GM12878 (cell line): ENCODE results near the gene PRDM12. TPM values are rescaled to one million over a fixed set of nuclear protein-coding genes. Genes with fewer than 3 reads are reported as not detected.

Experiments
- ATAC-seq: fragments of 200-7000 bp; cut with Tn5 transposase; 3 replicates; pipeline ENCODE4 v1.9.1; 2020; ENCODE audit warnings: mild to moderate bottlenecking, moderate library complexity
- BruUV-seq: library from RNA; stranded (reverse); fragments of 400-500 nt; replicated peaks from 2 replicates; lab custom pipeline; 2021; lab: Mats Ljungman, UMichigan
- CTCF ChIA-PET: fragments of 300-600 bp; sonication (Branson Sonifier 250); formaldehyde crosslinking; extraction: SDS; loops from one replicate; lab custom pipeline; 2021; ENCODE audit warnings: inconsistent platforms; lab: Yijun Ruan, JAX
- POLR2A ChIA-PET: fragments of 350-600 bp; formaldehyde crosslinking; extraction: SDS; loops from one replicate; lab custom pipeline; 2021; ENCODE audit warnings: inconsistent platforms; lab: Charles Lee
- RAD21 ChIA-PET: fragments of 300-600 bp; sonication (Branson Sonifier 250); formaldehyde crosslinking; loops from one replicate; lab custom pipeline; 2023; ENCODE audit warnings: antibody characterized with exemption; ENCODE audit not compliant: unreplicated experiment; lab: Charles Lee
- SMC1A ChIA-PET: fragments of 300-600 bp; sonication (Branson Sonifier 250); formaldehyde crosslinking; loops from one replicate; lab custom pipeline; 2023; ENCODE audit not compliant: unreplicated experiment, uncharacterized antibody; lab: Charles Lee
- DNase-seq: peaks from one replicate; pipeline ENCODE4 v3.0.0-alpha.2; 2011; ENCODE audit warnings: low read depth, low spot score
- FAIRE-seq: peaks from 3 replicates; lab custom pipeline; 2011; peaks lifted over from hg19 to GRCh38; lab: Jason Lieb, UNC
- H2AFZ ChIP-seq: 2 replicates; pipeline ENCODE4 v1.6.0; 2011; ENCODE audit warnings: low read depth, low read length, control low read depth; ENCODE audit not compliant: control insufficient read depth
- H3K27ac ChIP-seq: 2 replicates; pipeline ENCODE4 v1.5.1; 2011; ENCODE audit warnings: control low read depth; ENCODE audit not compliant: control insufficient read depth, insufficient read depth
- H3K27me3 ChIP-seq, 2 experiments: replicated peaks in 1 of 2; 2 replicates each; pipeline versions ENCODE4 v1.6.0 to v1.6.1; 2011; ENCODE audit warnings: low read length in 1 of 2; ENCODE audit not compliant: control insufficient read depth in 2 of 2, insufficient read depth in 2 of 2
- H3K36me3 ChIP-seq, 2 experiments: 2 replicates each; pipeline ENCODE4 v1.5.1; 2011; ENCODE audit warnings: low read length in 1 of 2; ENCODE audit not compliant: control insufficient read depth in 2 of 2, insufficient read depth in 2 of 2
- H3K4me1 ChIP-seq: 2 replicates; pipeline ENCODE4 v1.6.1; 2011; ENCODE audit warnings: mild to moderate bottlenecking, low read length, moderate library complexity, mixed read lengths; ENCODE audit not compliant: control insufficient read depth, insufficient read depth
- H3K4me2 ChIP-seq: 2 replicates; pipeline ENCODE4 v1.6.0; 2011; ENCODE audit warnings: control low read depth; ENCODE audit not compliant: control insufficient read depth, insufficient read depth
- H3K4me3 ChIP-seq: fragments of 200-600 bp; sonication (generic); 2 replicates; pipeline ENCODE4 v1.5.1; 2016
- H3K79me2 ChIP-seq: 2 replicates; pipeline ENCODE4 v1.6.0; 2011; ENCODE audit warnings: low read length; ENCODE audit not compliant: control insufficient read depth, insufficient read depth
- H3K9ac ChIP-seq: 2 replicates; pipeline ENCODE4 v1.8.0; 2011; ENCODE audit warnings: low read length, control low read depth, mixed read lengths; ENCODE audit not compliant: control insufficient read depth, insufficient read depth
- H3K9me3 ChIP-seq: replicated peaks from 3 replicates; pipeline ENCODE4 v1.5.1; 2011; ENCODE audit warnings: mild to moderate bottlenecking, low read length; ENCODE audit not compliant: control insufficient read depth, insufficient read depth
- H4K20me1 ChIP-seq: 2 replicates; pipeline ENCODE4 v1.6.0; 2011; ENCODE audit not compliant: control insufficient read depth, insufficient read depth
- BCL11A ChIP-seq: IDR thresholded peaks from 2 replicates; pipeline ENCODE4 v1.6.1; 2011; ENCODE audit warnings: low read depth, low read length
- CHD2 ChIP-seq: IDR thresholded peaks from 2 replicates; pipeline ENCODE4 v1.6.1; 2011; ENCODE audit warnings: low read depth, low read length, improper control_type of control experiment, borderline replicate concordance
- EP300 ChIP-seq, 2 experiments: fragments of 150-350 bp in 1 of 2; IDR thresholded peaks; 2 replicates each; pipeline ENCODE4 v1.6.1; 2011 to 2012; ENCODE audit warnings: low read depth in 2 of 2, low read length in 2 of 2, borderline replicate concordance in 1 of 2, improper control_type of control experiment in 1 of 2, inconsistent platforms in 1 of 2; ENCODE audit not compliant: control insufficient read depth in 1 of 2
- HCFC1 ChIP-seq: fragments of 150-350 bp; IDR thresholded peaks from 2 replicates; pipeline ENCODE4 v1.6.1; 2014; ENCODE audit warnings: low read length
- HDAC2 ChIP-seq: fragments of 200-600 bp; sonication (generic); IDR thresholded peaks from 2 replicates; pipeline ENCODE4 v1.6.1; 2017
- HDAC6 ChIP-seq: fragments of 200-600 bp; sonication (generic); IDR thresholded peaks from one replicate; pipeline ENCODE4 v1.8.0; 2017; ENCODE audit warnings: antibody characterized with exemption; ENCODE audit not compliant: unreplicated experiment
- KAT2A ChIP-seq: conservative IDR thresholded peaks from 2 replicates; pipeline ENCODE4 v1.6.1; 2011; ENCODE audit warnings: low read depth, low read length; ENCODE audit not compliant: control insufficient read depth
- MTA3 ChIP-seq: IDR thresholded peaks from 2 replicates; pipeline ENCODE4 v1.6.1; 2012; ENCODE audit warnings: low read length, inconsistent platforms, borderline replicate concordance
- NFIC ChIP-seq: IDR thresholded peaks from 2 replicates; pipeline ENCODE4 v1.6.1; 2012; ENCODE audit warnings: low read depth, mild to moderate bottlenecking, inconsistent platforms, low read length, moderate library complexity
- POLR2AphosphoS5 ChIP-seq: IDR thresholded peaks from 2 replicates; pipeline ENCODE4 v1.6.1; 2011; ENCODE audit warnings: mild to moderate bottlenecking, low read length, inconsistent platforms
- RBBP5 ChIP-seq: fragments of 200-600 bp; sonication (generic); conservative IDR thresholded peaks from 2 replicates; pipeline ENCODE4 v1.6.1; 2016
- RFX5 ChIP-seq: IDR thresholded peaks from 2 replicates; pipeline ENCODE4 v1.6.1; 2011; ENCODE audit warnings: low read depth, low read length, improper control_type of control experiment
- SIX5 ChIP-seq: IDR thresholded peaks from 2 replicates; pipeline ENCODE4 v1.6.1; 2011; ENCODE audit warnings: mild to moderate bottlenecking, low read depth, low read length, moderate library complexity; ENCODE audit not compliant: severe bottlenecking
- SREBF1 ChIP-seq: IDR thresholded peaks from 2 replicates; pipeline ENCODE4 v1.6.1; 2012; ENCODE audit warnings: mild to moderate bottlenecking, low read length
- TCF3 ChIP-seq: IDR thresholded peaks from 2 replicates; pipeline ENCODE4 v1.6.1; 2012; ENCODE audit warnings: low read depth, mild to moderate bottlenecking, low read length, borderline replicate concordance; ENCODE audit not compliant: insufficient read depth
- WRNIP1 ChIP-seq: IDR thresholded peaks from 2 replicates; pipeline ENCODE4 v1.6.1; 2011; ENCODE audit warnings: low read depth, low read length, improper control_type of control experiment, borderline replicate concordance
- ZNF274 ChIP-seq: IDR thresholded peaks from one replicate; pipeline ENCODE4 v1.8.0; 2011; ENCODE audit not compliant: insufficient read length, insufficient read depth
- WGBS: methylation state at CpG from one replicate; pipeline ENCODE4 v1.1.6; 2016; ENCODE audit warnings: low lambda C conversion rate; ENCODE audit not compliant: insufficient replicate concordance, insufficient coverage; ENCODE audit errors: missing lambda C conversion rate; 5-methylcytosine and 5-hydroxymethylcytosine counted together
- in situ Hi-C: fragments of 300-500 bp; cut with MboI; formaldehyde crosslinking; loops from 9 replicates; pipeline ENCODE4 v1.14.3; 2018; ENCODE audit warnings: mixed read lengths
- intact Hi-C: fragments of 100-400 bp; cut with micrococcal nuclease; formaldehyde crosslinking; loops from one replicate; pipeline ENCODE4 v1.14.2; 2022; ENCODE audit not compliant: unreplicated experiment
- polyA plus RNA-seq, 11 experiments: library from polyadenylated mRNA; depleted of rRNA in 4 of 11; unstranded in 6 of 11; stranded (reverse) in 5 of 11; fragments of >200 nt; fragmentation: Nextera tagmentation in 4 of 11; fragmentation: Illumina TruSeq in 1 of 11; extraction: Ambion mirVana in 4 of 11; extraction: Trizol in 1 of 11; gene quantifications; 1 replicate in 1 of 11; 2 replicates in 10 of 11; pipeline versions ENCODE4 v1.2.1 to v1.2.3, GENCODE V29; 2011 to 2016; ENCODE audit warnings: inconsistent platforms in 2 of 11, missing spikeins in 2 of 11, low read depth in 1 of 11
- total RNA-seq, 4 experiments: library from RNA; depleted of rRNA in 3 of 4; stranded (reverse); fragments of >200 nt in 3 of 4; fragmentation: Illumina TruSeq in 1 of 4; extraction: Trizol in 1 of 4; gene quantifications; 2 replicates each; pipeline versions ENCODE4 v1.2.1 to v1.2.3, GENCODE V29; 2013 to 2021
- TF ChIP-seq, protein P1 (sequence below): IDR thresholded peaks from 2 replicates; pipeline ENCODE4 v1.6.1; 2012; ENCODE audit warnings: low read depth, low read length, improper control_type of control experiment

PRDM12 gene
- total and polyA plus RNA-seq, 10 of the 15 experiments (the other 5 are each of a cell fraction or from before 2014, with no cell fraction given), result not detected

DNA sequence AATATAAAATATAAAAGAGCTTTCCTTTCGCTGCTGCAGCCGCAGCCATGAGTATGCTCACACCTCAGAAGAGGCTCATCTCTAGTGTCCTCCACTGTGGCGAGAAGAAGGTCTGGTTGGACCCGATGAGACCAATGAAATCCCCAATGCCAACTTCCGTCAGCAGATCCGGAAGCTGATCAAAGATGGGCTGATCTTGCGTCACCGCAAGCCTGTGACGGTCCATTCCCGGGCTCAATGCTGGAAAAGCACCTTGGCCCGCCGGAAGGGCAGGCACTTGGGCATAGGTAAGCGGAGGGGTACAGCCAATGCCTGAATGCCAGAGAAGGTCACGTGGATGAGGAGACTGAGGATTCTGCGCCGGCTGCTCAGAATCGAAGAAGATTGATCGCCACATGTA, 12.6 kb upstream of the PRDM12 start:
- no peaks in the 10 kb centered on the region for H3K36me3 ChIP-seq
- SMC1A ChIA-PET, result no interaction called here
- H3K4me3 ChIP-seq, result no peak overlapping the region
- DNase-seq (no peak), FAIRE-seq (no peak), ATAC-seq (no peak)
- H3K27ac ChIP-seq, result no peak overlapping the region
- in situ Hi-C loops (no loop called here), intact Hi-C loops (no loop called here)
- no peak for TF ChIP-seq RBBP5
- TF ChIP-seq RFX5, result no peak
- TF ChIP-seq BCL11A, result no peak
- TF ChIP-seq HCFC1, result no peak
- TF ChIP-seq CHD2, result no peak
- no peak for TF ChIP-seq MTA3
- no peak for TF ChIP-seq EP300 (IDR thresholded peaks at IDR 0.05; ENCODE audit: borderline replicate concordance in 1 of 2, control insufficient read depth in 1 of 2, low read depth in 2 of 2, low read length in 2 of 2)
- no peak for TF ChIP-seq TCF3
- TF ChIP-seq ZNF274, result no peak
- no peak for TF ChIP-seq WRNIP1
- TF ChIP-seq NFIC, result no peak
- no peak for TF ChIP-seq SIX5
- no peak for TF ChIP-seq KAT2A
- TF ChIP-seq, protein P1, sequence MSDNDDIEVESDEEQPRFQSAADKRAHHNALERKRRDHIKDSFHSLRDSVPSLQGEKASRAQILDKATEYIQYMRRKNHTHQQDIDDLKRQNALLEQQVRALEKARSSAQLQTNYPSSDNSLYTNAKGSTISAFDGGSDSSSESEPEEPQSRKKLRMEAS, result no peak
- no peak for TF ChIP-seq HDAC2
- TF ChIP-seq HDAC6, result no peak
- no peak for TF ChIP-seq SREBF1
- TF ChIP-seq POLR2AphosphoS5, result no peak
- WGBS, result 81% methylated on average over 14 of the region's 18 CpGs
- no peaks in the 10 kb centered on the region for H3K4me1 ChIP-seq
- H4K20me1 ChIP-seq, result no peaks in the 10 kb centered on the region
- RAD21 ChIA-PET, result no interaction called here
- H3K9me3 ChIP-seq, result no peaks in the 10 kb centered on the region
- H3K79me2 ChIP-seq, result no peaks in the 10 kb centered on the region
- H3K4me2 ChIP-seq, result no peak overlapping the region
- H3K27me3 ChIP-seq, result peaks cover 0 to 2% of the 10 kb centered on the region in 2 experiments; a peak in 2 of 4 replicates
- no peak overlapping the region for H2AFZ ChIP-seq
- CTCF ChIA-PET, result no interaction called here
- H3K9ac ChIP-seq, result no peak overlapping the region
- BruUV-seq, result no TSS peak
- POLR2A ChIA-PET, result no interaction called here
